ENCODE results near the gene CSNK1D.

GRCh38 chr17:82215972-82216300 lies 57.6 kb downstream of the CSNK1D start:
- TF ChIP-seq POLR2AphosphoS5 (IDR thresholded peaks at IDR 0.05; ENCODE audit: low read depth, low read length) (no peak), TAF1 (IDR thresholded peaks at IDR 0.05; ENCODE audit: borderline replicate concordance, insufficient read depth, low read length) (no peak), FOXP2 (optimal IDR thresholded peaks at IDR 0.05; ENCODE audit: borderline replicate concordance, extremely low read depth, extremely low read length, insufficient read depth) (no peak), REST (IDR thresholded peaks at IDR 0.05; ENCODE audit: insufficient read depth in 1 of 2, low read depth in 2 of 2, low read length in 2 of 2) (no peak)

Measured in PFSK-1 (cell line).